ENCODE results near the gene C11orf91.

GRCh38 chr11:33721984-33722383 lies 21.4 kb upstream of the C11orf91 start:
- TF ChIP-seq CTCF (IDR thresholded peaks at IDR 0.05): no peak
- no peak for TF ChIP-seq POLR2AphosphoS5 (IDR thresholded peaks at IDR 0.05; ENCODE audit: insufficient read depth in 1 of 2, low read depth in 1 of 2)

Measured in vagina (tissue), 2 donors.